Stimulated activated naive CD8-positive, alpha-beta T cell treated with anti-CD3 and anti-CD28 coated beads, Interleukin-15, Interleukin-2, amounts not matched to agents 100 U/mL and 50 U/mL, for 24 hours (primary cell): Measurements from ENCODE around the gene CMIP.

Source experiments
- ATAC-seq: fragments of 150-1000 bp; cut with Tn5 transposase; one replicate; pipeline ENCODE4 v1.10.0; 2021
- DNase-seq: peaks from one replicate; pipeline ENCODE4 v3.0.0; 2021

The CMIP gene

GRCh38 chr16:81703177-81704155, 258.9 kb downstream of the CMIP start:
- ATAC-seq (no peak), DNase-seq (no peak)

- ATAC-seq (no peak), DNase-seq (no peak)
These were observed 260.7 kb downstream of the CMIP start for GRCh38 chr16:81705261-81705660.

- DNase-seq: no peak
- no peak for ATAC-seq
These were observed 262.0 kb downstream of the CMIP start for GRCh38 chr16:81706327-81707295.

- ATAC-seq: no peak
- DNase-seq: no peak
These were observed 263.0 kb downstream of the CMIP start for GRCh38 chr16:81707411-81708265.

GRCh38 chr16:81708266-81709015, 263.8 kb downstream of the CMIP start:
- no peak for DNase-seq
- no peak for ATAC-seq

GRCh38 chr16:81709016-81709900, 264.6 kb downstream of the CMIP start:
- no peak for DNase-seq
- no peak for ATAC-seq

- ATAC-seq (no peak), DNase-seq (no peak)
These were observed 265.4 kb downstream of the CMIP start for GRCh38 chr16:81710044-81710443.

- DNase-seq (no peak), ATAC-seq (no peak)
These were observed 266.0 kb downstream of the CMIP start for GRCh38 chr16:81710596-81710995.

GRCh38 chr16:81711657-81712319, 267.2 kb downstream of the CMIP start:
- no peak for ATAC-seq

GRCh38 chr16:81712681-81713080, 268.1 kb downstream of the CMIP start:
- ATAC-seq (no peak), DNase-seq (no peak)

More at GRCh38 chr16:81711657-81712319, 267.2 kb downstream of the CMIP start:
- no peak for DNase-seq

- no peak for DNase-seq
- ATAC-seq: no peak
These were observed 268.7 kb downstream of the CMIP start for GRCh38 chr16:81713295-81713772.

GRCh38 chr16:81713796-81714195, 269.2 kb downstream of the CMIP start:
- no peak for ATAC-seq
- no peak for DNase-seq

- ATAC-seq (no peak), DNase-seq (no peak)
These were observed 270.0 kb downstream of the CMIP start for GRCh38 chr16:81714583-81714982.

- DNase-seq (no peak), ATAC-seq (peak; percentile 17)
These were observed 271.0 kb downstream of the CMIP start for GRCh38 chr16:81715358-81716196.

GRCh38 chr16:81716478-81717225, 272.0 kb downstream of the CMIP start:
- DNase-seq: no peak

GRCh38 chr16:81717662-81718189, 273.1 kb downstream of the CMIP start:
- ATAC-seq: no peak
- DNase-seq: no peak

More at GRCh38 chr16:81716478-81717225, 272.0 kb downstream of the CMIP start:
- no peak for ATAC-seq

GRCh38 chr16:81718637-81719036, 274.0 kb downstream of the CMIP start:
- DNase-seq: no peak
- no peak for ATAC-seq
